Liver (tissue), 3 donors: ENCODE results near the gene CCL21.

Experiments used
- CTCF ChIP-seq: fragments of 150-350 bp; IDR thresholded peaks from 2 replicates; pipeline ENCODE4 v1.5.1; 2017; ENCODE audit warnings: improper control_type of control experiment, low read depth, low read length; ENCODE audit not compliant: missing input control
- HNF4A ChIP-seq, 2 donors: conservative IDR thresholded peaks; 2 replicates each; pipeline ENCODE4 v1.6.1; 2016; ENCODE audit warnings: antibody characterized with exemption in 2 of 2, mild to moderate bottlenecking in 2 of 2
- JUND ChIP-seq, 2 donors: IDR thresholded peaks; 2 replicates each; pipeline ENCODE4 v1.6.1; 2016; ENCODE audit warnings: antibody characterized with exemption in 2 of 2
- MAX ChIP-seq: IDR thresholded peaks from 2 replicates; pipeline ENCODE4 v1.6.1; 2016; ENCODE audit warnings: antibody characterized with exemption
- RAD21 ChIP-seq, 2 donors: IDR thresholded peaks; 2 replicates each; pipeline ENCODE4 v1.6.1; 2016; ENCODE audit warnings: antibody characterized with exemption in 2 of 2, mild to moderate bottlenecking in 2 of 2
- REST ChIP-seq: IDR thresholded peaks from 2 replicates; pipeline ENCODE4 v1.6.1; 2016; ENCODE audit warnings: antibody characterized with exemption, mild to moderate bottlenecking
- RXRA ChIP-seq, 2 donors: IDR thresholded peaks; 2 replicates each; pipeline ENCODE4 v1.6.1; 2017 to 2018; ENCODE audit warnings: antibody characterized with exemption in 2 of 2, mild to moderate bottlenecking in 1 of 2
- SP1 ChIP-seq: IDR thresholded peaks from 2 replicates; pipeline ENCODE4 v1.6.1; 2018; ENCODE audit warnings: antibody characterized with exemption, mild to moderate bottlenecking
- TF ChIP-seq, protein P1 (sequence below): IDR thresholded peaks from 2 replicates; pipeline ENCODE4 v1.6.1; 2016; ENCODE audit warnings: antibody characterized with exemption
- donor health status: healthy.
- donor health status: healthy.

DNA sequence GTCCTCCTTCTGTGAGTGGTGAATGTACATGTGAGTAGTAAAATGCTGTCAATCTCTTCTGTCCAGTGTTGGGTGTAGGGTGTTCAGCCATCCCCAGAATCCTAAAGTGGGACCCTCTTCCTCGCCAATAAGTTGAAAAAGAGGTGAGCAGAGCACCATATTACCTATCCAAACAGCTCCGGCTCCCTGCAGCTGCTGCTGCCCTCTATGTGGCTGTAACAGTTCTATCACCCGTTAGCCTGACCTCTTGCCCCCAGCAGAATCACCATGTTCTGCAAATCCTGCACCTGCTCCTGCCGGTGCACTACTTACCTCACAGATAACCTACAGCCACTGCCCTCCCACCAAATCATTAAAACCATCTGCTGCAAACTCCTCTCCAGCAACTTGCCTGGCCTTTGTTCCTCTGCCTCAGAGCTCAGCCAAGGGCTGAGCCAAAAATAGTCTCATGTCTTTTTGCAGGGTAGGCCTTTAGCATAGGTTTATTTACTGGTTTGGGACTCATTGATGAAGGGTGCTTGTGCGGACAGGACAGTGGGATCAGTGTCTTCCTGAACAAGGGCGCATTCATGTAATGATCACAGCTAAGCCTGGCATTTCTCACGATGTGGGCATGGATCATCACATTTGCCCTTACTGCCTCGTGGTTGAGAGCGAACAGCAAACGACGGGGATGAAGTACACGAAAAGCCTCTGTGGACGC lies 49.6 kb upstream of the CCL21 start:
- TF ChIP-seq SP1 (no peak), CTCF (no peak), RAD21 (IDR thresholded peaks at IDR 0.05) (no peak), JUND (IDR thresholded peaks at IDR 0.05) (no peak), REST (no peak), HNF4A (conservative IDR thresholded peaks at IDR 0.05) (no peak), RXRA (IDR thresholded peaks at IDR 0.05) (no peak), MAX (no peak)
- TF ChIP-seq, protein P1, sequence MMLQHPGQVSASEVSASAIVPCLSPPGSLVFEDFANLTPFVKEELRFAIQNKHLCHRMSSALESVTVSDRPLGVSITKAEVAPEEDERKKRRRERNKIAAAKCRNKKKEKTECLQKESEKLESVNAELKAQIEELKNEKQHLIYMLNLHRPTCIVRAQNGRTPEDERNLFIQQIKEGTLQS, result no peak
